ENCODE results near the gene ATL2. TPM values are rescaled to one million over a fixed set of nuclear protein-coding genes. Genes with fewer than 3 reads are reported as not detected.

The ATL2 gene
- total and polyA plus RNA-seq, 2 of the 8 experiments (the other 6 are each of a cell fraction or from before 2014, with no cell fraction given), result 38.8 to 84.6 TPM

DNA sequence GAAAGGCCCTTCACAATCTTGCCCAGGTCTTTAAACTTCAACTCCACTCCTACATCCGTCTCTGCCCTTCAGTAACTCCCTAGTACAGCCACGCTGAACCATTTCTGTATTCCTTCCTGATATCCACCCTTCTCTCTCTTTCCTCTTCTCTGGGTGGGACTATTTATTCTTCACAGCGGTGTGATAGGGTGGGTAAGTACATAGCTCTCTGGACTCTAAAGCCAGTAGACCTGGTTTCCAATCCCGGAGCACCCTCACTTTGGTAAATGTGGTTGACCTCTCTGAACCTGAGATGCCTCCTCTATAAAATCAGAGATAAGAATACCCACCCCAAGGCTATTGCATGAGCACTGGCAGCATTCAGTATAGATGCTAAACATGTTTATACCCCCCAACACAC is 86.7 kb downstream of the ATL2 start:
- Histone ChIP-seq H3K79me2 (ENCODE audit: control insufficient read depth in 1 of 2, insufficient read depth in 2 of 2, low read length in 2 of 2) (no peaks in the 10 kb centered on the region), H3K79me1 (ENCODE audit: low read depth, low read length) (no peaks in the 10 kb centered on the region), H3K9me3 (ENCODE audit: insufficient read depth in 2 of 2, low read depth in 1 of 2, low read length in 1 of 2) (no peaks in the 10 kb centered on the region), H3K4me3 (ENCODE audit: extremely low read depth in 1 of 4, insufficient read depth in 2 of 4, low read depth in 3 of 4, low read length in 4 of 4) (no peak overlapping the region), H3K18ac (ENCODE audit: extremely low read depth, low read length) (no peak overlapping the region), H3K4me2 (ENCODE audit: insufficient read depth in 1 of 2, low read depth in 2 of 2, low read length in 2 of 2) (no peak overlapping the region), H3K23ac (ENCODE audit: insufficient read length) (no peak overlapping the region), H2BK120ac (replicated peaks; ENCODE audit: low read depth, low read length) (no peak overlapping the region), H2BK15ac (ENCODE audit: low read length) (no peak overlapping the region), H3K9ac (replicated peaks in 1 of 4; ENCODE audit: extremely low read depth in 1 of 4, low read depth in 3 of 4, low read length in 3 of 4) (no peak overlapping the region), H4K91ac (replicated peaks; ENCODE audit: insufficient read length, low read length) (no peak overlapping the region), H3K23me2 (ENCODE audit: low read depth, low read length) (no peaks in the 10 kb centered on the region), H3K4me1 (replicated peaks in 1 of 4; ENCODE audit: control insufficient read depth in 3 of 4, insufficient read depth in 4 of 4, low read length in 3 of 4) (no peaks in the 10 kb centered on the region), H4K20me1 (replicated peaks in 1 of 2; ENCODE audit: control insufficient read depth in 1 of 2, insufficient read depth in 2 of 2, low read length in 2 of 2) (no peaks in the 10 kb centered on the region), H2BK12ac (ENCODE audit: low read depth, low read length) (no peak overlapping the region), H3K56ac (replicated peaks; ENCODE audit: insufficient read length, low read depth, low read length) (no peak overlapping the region), H2BK20ac (ENCODE audit: low read length) (no peak overlapping the region), H3K27ac (ENCODE audit: low read depth, low read length) (no peak overlapping the region), H4K8ac (ENCODE audit: extremely low read depth, insufficient read depth, low read length) (no peak overlapping the region), H3K4ac (replicated peaks; ENCODE audit: insufficient read length, low read depth, low read length) (no peak overlapping the region), H4K5ac (ENCODE audit: insufficient read length, low read depth, low read length) (no peak overlapping the region), H2BK5ac (ENCODE audit: low read depth, low read length) (no peak overlapping the region), H2AK5ac (ENCODE audit: low read depth, low read length) (no peak overlapping the region), H3K36me3 (ENCODE audit: control insufficient read depth in 2 of 4, insufficient read depth in 4 of 4, low read length in 3 of 4) (peaks cover 0 to 3% (median 0%) of the 10 kb centered on the region in 4 experiments; a peak in 1 of 8 replicates), H3K14ac (ENCODE audit: insufficient read length) (no peak overlapping the region), H2AFZ (ENCODE audit: low read length) (no peak overlapping the region), H3K27me3 (replicated peaks in 1 of 4; ENCODE audit: control insufficient read depth in 3 of 4, extremely low read depth in 1 of 4, insufficient read depth in 3 of 4, low read length in 3 of 4) (no peaks in the 10 kb centered on the region)
- POLR2A ChIA-PET (ENCODE audit: partially characterized antibody), result no interaction called here
- CTCF ChIA-PET (ENCODE audit: partially characterized antibody), result interaction anchor here (2.1 kb wide), 1 partner anchor 219 kb away, joined by 8 read pairs; no protein-coding TSS in a partner anchor
- no peak for FAIRE-seq
- TF ChIP-seq NRF1 (IDR thresholded peaks at IDR 0.05; ENCODE audit: low read depth, low read length) (no peak), YY1 (IDR thresholded peaks at IDR 0.05; ENCODE audit: low read depth, low read length) (no peak), TCF12 (IDR thresholded peaks at IDR 0.05; ENCODE audit: low read depth, low read length) (no peak), POLR2AphosphoS5 (IDR thresholded peaks at IDR 0.05; ENCODE audit: low read depth, low read length) (no peak), BACH1 (IDR thresholded peaks at IDR 0.05; ENCODE audit: low read length) (no peak)
- WGBS, 2 experiments (ENCODE audit: extremely low coverage in 1 of 2, insufficient coverage in 1 of 2, insufficient read length in 1 of 2, insufficient replicate concordance in 2 of 2, low coverage in 1 of 2, low lambda C conversion rate in 2 of 2, missing lambda C conversion rate in 1 of 2), result 100% methylated on average over 4 of the region's 4 CpGs; no CpG with 5 or more reads in 1 of the 2 experiments
- DNase-seq (ENCODE audit: low read depth in 1 of 2, low spot score in 2 of 2), result no peak

Measured in H1 (cell line).